ENCODE measurements around the gene RPS17.

The RPS17 gene

GRCh38 chr15:82540055-82540983 lies at the start of gene RPS17:
RPS17 (minus strand) TSS chr15:82540457; CDS start chr15:82540428, 29 bp downstream.
- DNase-seq, result no peak

GRCh38 chr15:82587805-82588204 lies 47.5 kb upstream of the RPS17 start:
- DNase-seq, result no peak

DNA sequence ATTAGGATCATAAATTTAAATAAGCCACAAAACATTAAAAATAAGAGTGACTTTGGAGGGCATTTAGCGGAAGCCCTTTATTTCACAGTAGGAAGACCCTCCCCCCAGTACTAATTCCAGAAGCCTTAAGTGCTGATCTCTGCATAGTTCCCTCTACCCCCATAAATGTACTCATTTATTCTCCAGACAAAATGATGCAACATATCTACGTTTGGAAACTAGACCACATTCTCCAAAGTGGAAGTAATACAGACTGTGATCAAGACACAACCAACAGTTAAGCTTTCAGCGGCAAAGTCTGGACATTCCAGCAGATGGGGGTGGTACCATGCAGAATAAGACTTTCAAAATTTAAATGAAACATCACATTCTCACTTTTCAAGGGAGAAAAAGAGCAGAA lies 44.8 kb upstream of the RPS17 start:
- no peak for DNase-seq

DNA sequence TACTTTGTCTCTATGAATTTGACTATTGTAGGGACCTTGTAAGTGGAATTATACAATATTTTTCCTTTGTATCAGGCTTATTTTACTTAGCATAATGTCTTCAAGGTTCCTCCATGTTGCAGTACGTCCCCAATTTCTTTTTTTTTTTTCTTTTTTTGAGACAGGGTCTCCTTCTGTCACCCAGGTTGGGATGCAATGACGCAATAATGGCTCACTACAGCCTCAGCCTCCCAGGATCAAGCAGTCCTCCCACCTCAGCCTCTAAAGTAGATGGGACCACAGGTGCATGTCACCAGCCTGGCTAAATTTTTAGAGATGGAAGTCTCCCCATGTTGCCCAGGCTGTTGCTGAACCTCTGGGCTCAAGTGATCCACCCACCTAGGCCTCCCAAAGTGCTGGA lies 40.5 kb upstream of the RPS17 start:
- DNase-seq, result no peak

DNA sequence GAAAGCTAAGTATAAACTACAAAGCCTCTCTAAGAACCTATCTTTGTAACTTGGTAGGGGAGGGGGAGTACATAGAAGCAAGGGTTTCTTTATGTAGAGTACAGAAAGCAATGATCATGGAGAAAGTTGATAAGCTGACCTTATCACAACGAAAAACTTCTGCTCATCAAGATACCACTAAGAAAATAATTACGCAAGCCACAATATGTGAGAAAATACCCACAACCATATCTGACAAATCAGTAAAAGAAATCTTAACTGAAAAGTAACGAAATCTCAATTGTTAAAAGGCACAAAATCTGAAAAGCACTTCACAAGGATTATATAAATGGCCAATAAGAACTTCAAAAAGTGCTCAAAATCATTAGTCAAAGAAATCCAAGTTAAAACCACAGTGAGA lies 35.1 kb upstream of the RPS17 start:
- DNase-seq, result no peak

DNA sequence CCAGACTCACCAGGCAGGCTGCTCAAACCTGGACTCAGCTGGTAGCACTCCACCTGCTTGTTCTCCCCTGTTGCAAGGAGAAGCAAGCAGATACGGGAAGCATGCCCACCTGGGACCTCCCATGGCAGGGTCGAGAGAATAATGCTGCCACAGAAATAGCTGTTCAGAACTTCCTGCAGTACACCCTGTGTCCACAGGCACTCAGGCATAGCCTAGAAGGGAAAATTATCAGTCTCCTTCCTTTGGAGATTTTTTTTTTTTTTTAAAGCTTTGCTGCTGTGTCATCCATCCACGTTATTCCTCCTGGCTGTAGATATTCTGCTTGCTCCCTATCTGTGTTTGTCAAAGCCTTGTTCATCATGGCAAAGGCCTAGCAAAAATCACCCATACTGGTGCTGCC lies 32.7 kb upstream of the RPS17 start:
- DNase-seq, result no peak

GRCh38 chr15:82572311-82572710 lies 32.1 kb upstream of the RPS17 start:
- DNase-seq, result no peak

- DNase-seq, result peak; percentile 27
Measured at GRCh38 chr15:82571722-82572222, 31.5 kb upstream of the RPS17 start.

DNA sequence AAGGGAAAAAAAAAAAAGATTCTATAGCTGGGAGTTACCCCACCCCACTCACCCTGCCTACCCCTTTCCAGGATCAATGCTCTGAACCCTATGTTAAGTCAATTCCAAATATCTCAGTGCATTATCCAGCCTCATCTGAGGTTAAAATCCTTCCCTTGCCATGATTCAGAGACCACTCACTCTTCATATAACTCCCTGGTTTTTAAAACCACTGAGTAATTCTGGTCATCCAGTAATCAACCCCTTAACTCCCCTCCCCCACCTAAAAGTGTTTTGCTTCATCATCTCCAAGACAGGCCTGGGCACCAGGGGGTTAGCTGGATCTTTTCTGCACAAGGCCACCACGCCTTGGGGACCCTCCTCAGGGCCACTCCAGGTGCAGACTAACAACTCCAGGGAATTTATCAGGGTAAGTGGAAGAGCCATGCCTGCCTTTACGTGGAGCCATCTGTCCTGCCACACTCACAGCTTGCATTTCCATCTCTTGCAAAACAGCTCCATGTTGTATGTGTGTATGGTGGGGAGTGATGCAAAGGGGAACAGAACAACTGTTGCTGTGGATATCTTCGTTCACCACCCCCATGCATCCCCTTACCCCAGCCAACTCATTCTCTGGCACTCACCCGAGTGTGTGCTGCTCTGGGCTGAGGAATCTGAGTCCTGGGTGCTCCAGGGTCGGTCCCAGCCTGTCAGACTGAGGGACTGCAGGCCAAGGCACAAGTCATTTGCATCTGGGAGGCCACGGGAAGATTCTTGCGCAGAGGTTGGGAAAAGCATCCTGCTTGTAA lies 30.7 kb upstream of the RPS17 start:
- no peak for DNase-seq

GRCh38 chr15:82569834-82570233 lies 29.6 kb upstream of the RPS17 start:
- no peak for DNase-seq

- DNase-seq, result no peak
Measured at GRCh38 chr15:82568986-82569385, 28.7 kb upstream of the RPS17 start.

GRCh38 chr15:82567661-82568060 lies 27.4 kb upstream of the RPS17 start:
- no peak for DNase-seq

DNA sequence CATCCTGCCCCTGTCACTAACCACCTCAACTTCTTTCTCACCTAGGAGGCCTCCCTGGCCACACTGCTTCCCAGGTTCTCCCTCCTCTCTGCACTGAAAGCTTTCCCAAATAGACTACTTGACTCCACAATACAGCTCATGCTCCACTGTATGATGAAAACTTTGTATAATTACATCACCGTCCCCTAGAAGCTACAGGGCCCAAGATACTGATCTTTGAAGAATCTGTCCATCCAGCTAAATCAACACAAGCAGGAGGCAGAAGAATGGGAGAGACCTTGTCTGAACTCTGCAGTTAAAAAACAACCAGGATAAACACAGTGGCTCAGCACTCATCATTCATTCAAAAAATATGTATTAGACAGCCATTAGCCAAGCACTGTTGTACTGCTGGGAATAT lies 26.4 kb upstream of the RPS17 start:
- no peak for DNase-seq

DNA sequence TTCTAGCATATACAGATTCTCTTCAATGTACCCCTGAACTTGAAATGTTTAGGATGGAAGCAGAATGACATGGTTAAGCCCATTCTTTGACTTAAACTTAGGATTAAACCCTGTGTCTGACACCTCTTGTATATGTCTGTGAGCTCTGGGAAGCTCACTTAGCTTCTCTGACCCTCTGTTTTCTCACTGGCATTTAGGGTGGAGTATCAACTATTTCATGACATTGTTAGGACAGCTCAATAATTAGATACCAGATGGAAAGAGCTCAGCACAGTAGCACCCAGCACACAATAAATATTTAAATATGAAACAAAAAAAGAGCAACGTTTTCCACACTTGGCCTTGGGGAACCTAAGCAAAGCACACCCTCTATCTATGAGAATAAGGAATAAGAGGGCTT lies 18.2 kb upstream of the RPS17 start:
- no peak for DNase-seq

DNA sequence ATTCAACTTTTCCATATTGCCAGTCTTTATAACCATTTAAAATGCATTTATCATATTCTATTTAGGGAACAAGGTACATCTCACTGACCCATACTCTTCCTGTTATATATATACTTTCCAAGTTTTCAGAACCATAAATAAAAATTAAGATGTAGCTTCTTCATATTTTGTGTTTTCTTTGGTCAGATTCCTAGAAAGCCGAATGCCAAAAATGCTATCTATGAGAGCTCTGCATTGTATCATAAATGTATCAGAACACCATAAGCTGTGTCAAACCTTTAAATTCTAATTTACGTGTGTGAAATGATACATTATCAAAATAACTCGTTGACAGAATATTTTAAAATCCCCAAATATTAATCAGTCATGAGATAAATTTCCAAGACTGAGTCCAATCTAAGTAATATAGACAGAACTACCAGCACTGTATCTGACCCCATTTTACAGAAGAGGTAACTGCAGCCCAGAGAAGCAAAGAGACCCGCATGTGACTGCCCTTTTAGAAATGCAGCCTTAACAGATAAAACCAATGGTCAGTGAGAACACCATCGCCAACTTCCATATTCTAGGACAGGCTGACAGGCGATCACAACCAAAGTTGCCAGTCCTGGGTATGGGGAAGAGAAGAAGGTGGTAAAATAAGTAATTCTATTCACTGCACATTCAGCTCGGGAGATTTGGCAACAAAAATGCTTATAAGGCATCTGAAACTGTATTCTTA lies 16.2 kb upstream of the RPS17 start:
- DNase-seq, result no peak

DNA sequence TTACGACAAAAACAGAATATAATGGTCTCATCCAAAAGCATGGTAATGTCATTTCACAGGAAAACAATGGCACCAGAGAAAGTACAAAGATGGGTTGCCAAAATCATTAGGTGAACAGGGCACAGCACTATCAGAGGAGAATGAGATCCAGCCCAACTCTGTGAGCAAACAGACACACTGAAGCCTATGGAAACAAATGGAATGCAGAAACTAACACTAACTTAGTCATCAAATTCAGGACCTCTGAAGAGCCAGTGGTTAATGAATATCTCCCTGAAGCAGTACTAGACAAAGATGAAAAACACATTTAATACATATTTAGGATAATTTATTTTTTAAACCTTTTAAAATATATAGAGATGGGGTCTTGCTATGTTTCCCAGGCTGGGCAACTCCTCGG lies 14.6 kb upstream of the RPS17 start:
- no peak for DNase-seq

- no peak for DNase-seq
Measured at GRCh38 chr15:82554351-82554750, 14.1 kb upstream of the RPS17 start.

DNA sequence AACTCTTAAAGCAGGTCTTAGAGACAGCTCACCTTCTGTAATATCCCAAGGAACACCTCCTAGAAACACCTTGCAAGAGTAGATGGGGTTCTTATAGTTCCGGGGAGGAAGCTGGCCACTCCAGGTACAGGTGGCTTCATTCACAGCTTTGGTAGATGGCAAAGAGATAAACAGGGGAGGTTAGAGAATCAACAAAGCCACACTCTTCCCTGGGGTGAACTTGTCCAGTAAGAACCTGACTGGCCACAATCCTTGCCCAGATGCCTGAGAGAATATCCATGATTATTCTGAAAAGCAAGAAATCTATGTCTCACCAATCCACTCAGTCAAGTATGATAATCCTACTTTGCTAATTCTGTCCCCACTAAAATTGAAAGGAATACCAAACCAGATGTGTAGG lies 13.6 kb upstream of the RPS17 start:
- no peak for DNase-seq

GRCh38 chr15:82552861-82553260 lies 12.6 kb upstream of the RPS17 start:
- no peak for DNase-seq

DNA sequence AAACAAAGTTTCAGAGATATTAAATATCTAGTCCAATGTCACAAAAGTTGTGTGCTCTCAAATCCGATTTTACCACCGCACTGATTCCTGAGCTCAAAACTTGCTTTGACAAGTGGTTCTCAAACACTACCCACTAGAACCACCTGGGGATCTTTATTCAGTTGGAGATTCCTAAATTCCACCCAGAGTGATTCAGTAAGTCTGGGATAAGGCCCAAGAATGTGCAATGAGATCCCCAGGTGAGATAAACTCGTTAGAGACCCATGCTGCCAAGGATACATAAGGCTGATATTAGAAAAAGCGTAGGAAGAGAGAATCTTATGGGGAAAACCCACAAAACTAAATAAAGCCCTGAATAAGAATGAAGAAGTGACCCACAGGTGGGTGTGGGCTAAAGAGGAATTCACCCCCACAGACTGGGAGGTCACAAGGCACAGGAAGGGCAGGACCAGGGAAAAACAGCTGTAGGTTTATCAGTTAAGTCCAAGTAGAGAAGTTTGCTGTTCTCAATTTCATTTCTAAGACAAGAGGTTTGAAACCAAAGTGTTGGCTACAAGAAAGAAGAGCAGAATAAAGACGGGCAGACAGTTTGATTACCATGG lies 11.5 kb upstream of the RPS17 start:
- DNase-seq, result no peak

- DNase-seq, result no peak
Measured at GRCh38 chr15:82549199-82549665, 9.0 kb upstream of the RPS17 start.

DNA sequence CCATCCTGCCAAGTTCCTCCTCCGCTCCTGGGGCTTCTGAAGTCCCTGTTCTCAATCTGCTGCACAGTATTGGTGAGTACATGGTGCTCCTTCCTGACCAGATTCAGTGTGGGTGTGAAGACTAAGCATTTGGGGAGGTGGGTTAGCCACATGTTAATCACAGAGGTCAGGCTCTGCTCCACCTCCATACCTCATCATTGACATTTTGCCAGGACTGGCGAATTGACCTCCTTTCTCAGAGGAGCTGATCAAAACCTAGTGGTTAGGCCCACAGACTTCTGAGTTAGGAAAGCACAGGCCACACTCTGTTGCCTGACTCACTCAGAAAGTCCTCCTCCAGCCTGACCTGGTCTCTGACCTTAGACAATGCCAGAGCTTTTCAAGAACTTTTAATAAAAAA lies 8.4 kb upstream of the RPS17 start:
- DNase-seq, result no peak

GRCh38 chr15:82545478-82545877 lies 5.2 kb upstream of the RPS17 start:
- DNase-seq, result no peak

Measured in DMS 273 treated with DMSO at 0.1 percent for 48 hours (cell line).